Left kidney (tissue), 2 donors: Measurements from ENCODE around the gene LILRB4. TPM values are rescaled to one million over a fixed set of nuclear protein-coding genes. Genes with fewer than 3 reads are reported as not detected.
"Not testable (repeated sequence)": the region's sequence is repeated elsewhere in the genome, so short reads cannot be mapped to it uniquely, and the experiment has no call there.

ENCODE experiments used
- DNase-seq: peaks from one replicate; pipeline ENCODE4 v3.0.0-alpha.2; 2013
- polyA plus RNA-seq: library from polyadenylated mRNA; unstranded; fragments of 120-200 nt; gene quantifications from one replicate; pipeline ENCODE4 v1.2.1, GENCODE V29; 2013; ENCODE audit not compliant: insufficient read length

LILRB4 gene
- polyA plus RNA-seq, 1 donor = 1.3 TPM

- no peak for DNase-seq
These were observed 31.9 kb downstream of the LILRB4 start for GRCh38 chr19:54694648-54695047.

- no peak for DNase-seq
These were observed 33.3 kb downstream of the LILRB4 start for GRCh38 chr19:54696117-54696548.

GRCh38 chr19:54696766-54697165 is 34.0 kb downstream of the LILRB4 start:
- no peak for DNase-seq

- DNase-seq = not testable (repeated sequence)
These were observed 34.9 kb downstream of the LILRB4 start for GRCh38 chr19:54697716-54698115.

- no peak for DNase-seq
These were observed 42.1 kb downstream of the LILRB4 start for GRCh38 chr19:54704928-54705327.

- DNase-seq = no peak
These were observed 45.2 kb downstream of the LILRB4 start for GRCh38 chr19:54707962-54708361.

GRCh38 chr19:54708781-54709180 is 46.0 kb downstream of the LILRB4 start:
- DNase-seq = no peak

- no peak for DNase-seq
These were observed 46.6 kb downstream of the LILRB4 start for GRCh38 chr19:54709212-54709948.

GRCh38 chr19:54709956-54710355 is 47.2 kb downstream of the LILRB4 start:
- not testable (repeated sequence) for DNase-seq

Other genes starting within 250 kb of the LILRB4 start
- 7.8 TPM for gene TTYH1, start 247.5 kb upstream of the LILRB4 start, polyA plus RNA-seq
- 189 TPM for gene LENG8, start 213.8 kb upstream of the LILRB4 start, polyA plus RNA-seq
- 1.7 TPM for gene LENG9, start 199.2 kb upstream of the LILRB4 start, polyA plus RNA-seq
- gene CDC42EP5, start 189.7 kb upstream of the LILRB4 start, polyA plus RNA-seq = 13.0 TPM
- gene LAIR2, start 160.2 kb upstream of the LILRB4 start, polyA plus RNA-seq = not detected
- gene LILRA2, start 89.2 kb upstream of the LILRB4 start, polyA plus RNA-seq = 0.40 TPM
- 0.32 TPM for gene LILRA1, start 69.4 kb upstream of the LILRB4 start, polyA plus RNA-seq
- gene LILRB1, start 32.5 kb upstream of the LILRB4 start, polyA plus RNA-seq = 1.4 TPM
- not detected for gene KIR3DL3, start 61.5 kb downstream of the LILRB4 start, polyA plus RNA-seq
- not detected for gene KIR2DL3, start 75.5 kb downstream of the LILRB4 start, polyA plus RNA-seq
- not detected for gene KIR2DL1, start 106.8 kb downstream of the LILRB4 start, polyA plus RNA-seq
- gene KIR2DL4, start 140.6 kb downstream of the LILRB4 start, polyA plus RNA-seq = not detected
- gene KIR3DL1, start 153.5 kb downstream of the LILRB4 start, polyA plus RNA-seq = not detected
- gene KIR2DS4, start 169.7 kb downstream of the LILRB4 start, polyA plus RNA-seq = not detected
- gene KIR3DL2, start 187.5 kb downstream of the LILRB4 start, polyA plus RNA-seq = not detected
- gene FCAR, start 211.2 kb downstream of the LILRB4 start, polyA plus RNA-seq = 0.27 TPM
- 0.37 TPM for gene NCR1, start 243.2 kb downstream of the LILRB4 start, polyA plus RNA-seq